ENCODE results near the gene LRBA.

Gene LRBA

GRCh38 chr4:150475763-150476162 lies 539.3 kb downstream of the LRBA start:
- no peak for DNase-seq

- DNase-seq = no peak
Observed at GRCh38 chr4:150464523-150464922, 550.6 kb downstream of the LRBA start.

- DNase-seq = no peak
Observed at GRCh38 chr4:150462743-150463142, 552.3 kb downstream of the LRBA start.

GRCh38 chr4:150461957-150462356 lies 553.1 kb downstream of the LRBA start:
- DNase-seq = no peak

- no peak for DNase-seq
Observed at GRCh38 chr4:150457802-150458201, 557.3 kb downstream of the LRBA start.

- DNase-seq = no peak
Observed at GRCh38 chr4:150451883-150452282, 563.2 kb downstream of the LRBA start.

- no peak for DNase-seq
Observed at GRCh38 chr4:150447356-150447755, 567.7 kb downstream of the LRBA start.

GRCh38 chr4:150439451-150439933 lies 575.6 kb downstream of the LRBA start:
- no peak for DNase-seq

GRCh38 chr4:150436598-150437370 lies 578.3 kb downstream of the LRBA start:
- no peak for DNase-seq

GRCh38 chr4:150431221-150431620 lies 583.9 kb downstream of the LRBA start:
- no peak for DNase-seq

- no peak for DNase-seq
Observed at GRCh38 chr4:150425161-150425560, 589.9 kb downstream of the LRBA start.

- DNase-seq = no peak
Observed at GRCh38 chr4:150423503-150423902, 591.6 kb downstream of the LRBA start.

GRCh38 chr4:150423074-150423473 lies 592.0 kb downstream of the LRBA start:
- DNase-seq = no peak

- no peak for DNase-seq
Observed at GRCh38 chr4:150421612-150422011, 593.5 kb downstream of the LRBA start.

GRCh38 chr4:150419939-150420338 lies 595.1 kb downstream of the LRBA start:
- no peak for DNase-seq

- no peak for DNase-seq
Observed at GRCh38 chr4:150418757-150419410, 596.2 kb downstream of the LRBA start.

GRCh38 chr4:150415213-150415612 lies 599.9 kb downstream of the LRBA start:
- DNase-seq = no peak

GRCh38 chr4:150411520-150411919 lies 603.6 kb downstream of the LRBA start:
- DNase-seq = no peak

GRCh38 chr4:150402871-150403272 lies 612.2 kb downstream of the LRBA start:
- no peak for DNase-seq

- no peak for DNase-seq
Observed at GRCh38 chr4:150401083-150401687, 613.9 kb downstream of the LRBA start.

- no peak for DNase-seq
Observed at GRCh38 chr4:150395872-150396271, 619.2 kb downstream of the LRBA start.

GRCh38 chr4:150394046-150394445 lies 621.0 kb downstream of the LRBA start:
- DNase-seq = no peak

- DNase-seq = no peak
Observed at GRCh38 chr4:150391052-150391451, 624.0 kb downstream of the LRBA start.

GRCh38 chr4:150390531-150390910 lies 624.6 kb downstream of the LRBA start:
- DNase-seq = no peak
